ENCODE data around the gene ZFHX3.

DNA sequence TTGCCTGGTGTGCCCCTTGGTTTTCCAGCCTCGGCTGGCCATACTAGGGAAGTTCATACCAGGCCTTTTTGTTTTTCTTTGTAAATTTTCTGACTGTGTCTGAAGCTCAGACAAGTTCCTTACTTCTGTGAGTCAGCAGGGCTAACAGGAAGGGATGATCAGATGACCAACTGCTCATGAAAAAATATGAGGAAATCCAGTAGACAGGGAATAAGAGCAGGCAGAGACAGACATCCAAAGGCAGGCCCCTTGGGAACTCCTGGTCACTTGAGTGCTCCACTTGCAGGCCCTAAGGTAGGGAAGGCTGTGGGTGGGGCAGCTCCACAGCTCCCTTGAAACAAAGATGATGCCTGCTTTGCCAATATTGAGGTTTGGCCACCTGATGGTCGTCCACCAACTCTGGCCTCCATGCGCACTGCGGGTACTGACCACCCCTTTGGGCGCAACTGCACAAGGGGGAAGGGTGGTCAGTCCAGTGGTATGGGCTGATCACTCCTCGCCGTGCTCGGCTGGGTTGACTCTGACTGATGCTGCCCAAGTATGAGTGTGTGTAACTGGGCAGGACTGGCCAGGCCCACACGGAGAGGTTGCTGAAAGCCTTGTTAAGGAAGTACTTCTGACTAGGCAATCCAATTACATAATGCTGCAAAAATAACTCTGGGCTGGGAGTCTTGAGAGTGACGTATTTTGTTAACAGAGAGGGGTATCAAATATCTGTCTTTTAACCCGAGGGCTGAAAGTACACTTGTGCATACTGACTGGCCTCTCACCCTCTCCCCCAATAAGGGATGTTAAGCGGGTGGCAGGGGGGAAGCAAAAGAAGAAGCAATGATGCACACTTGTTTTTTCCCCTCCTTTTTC is 20.8 kb upstream of the ZFHX3 start:
- no peak for TF ChIP-seq CREB1 (IDR thresholded peaks at IDR 0.05; ENCODE audit: low read depth)
- TF ChIP-seq TCF3 (IDR thresholded peaks at IDR 0.05; ENCODE audit: borderline replicate concordance, insufficient read depth, low read depth, low read length), result no peak
- no peak for TF ChIP-seq POLR2A (IDR thresholded peaks at IDR 0.05; ENCODE audit: low read depth, low read length)
- TF ChIP-seq EP300 (IDR thresholded peaks at IDR 0.05; ENCODE audit: borderline replicate concordance in 1 of 2, control insufficient read depth in 1 of 2, low read depth in 2 of 2, low read length in 2 of 2), result no peak
- TF ChIP-seq CBFB (IDR thresholded peaks at IDR 0.05; ENCODE audit: low read depth), result no peak
